Glomerular endothelial cell (primary cell): ENCODE data around the gene DNAJB1. TPM values are rescaled to one million over a fixed set of nuclear protein-coding genes. Genes with fewer than 3 reads are reported as not detected.

Source experiments
- DNase-seq: peaks from one replicate; pipeline ENCODE4 v3.0.0-alpha.2; 2011; ENCODE audit warnings: low read depth, low spot score; ENCODE audit errors: extremely low read depth
- total RNA-seq: library from RNA; depleted of rRNA; stranded (reverse); fragments of >200 nt; gene quantifications from 2 replicates; pipeline ENCODE4 v1.2.3, GENCODE V29; 2015

DNAJB1 gene
- total RNA-seq, 1 donor from 2014 or later: 73.6 TPM

DNA sequence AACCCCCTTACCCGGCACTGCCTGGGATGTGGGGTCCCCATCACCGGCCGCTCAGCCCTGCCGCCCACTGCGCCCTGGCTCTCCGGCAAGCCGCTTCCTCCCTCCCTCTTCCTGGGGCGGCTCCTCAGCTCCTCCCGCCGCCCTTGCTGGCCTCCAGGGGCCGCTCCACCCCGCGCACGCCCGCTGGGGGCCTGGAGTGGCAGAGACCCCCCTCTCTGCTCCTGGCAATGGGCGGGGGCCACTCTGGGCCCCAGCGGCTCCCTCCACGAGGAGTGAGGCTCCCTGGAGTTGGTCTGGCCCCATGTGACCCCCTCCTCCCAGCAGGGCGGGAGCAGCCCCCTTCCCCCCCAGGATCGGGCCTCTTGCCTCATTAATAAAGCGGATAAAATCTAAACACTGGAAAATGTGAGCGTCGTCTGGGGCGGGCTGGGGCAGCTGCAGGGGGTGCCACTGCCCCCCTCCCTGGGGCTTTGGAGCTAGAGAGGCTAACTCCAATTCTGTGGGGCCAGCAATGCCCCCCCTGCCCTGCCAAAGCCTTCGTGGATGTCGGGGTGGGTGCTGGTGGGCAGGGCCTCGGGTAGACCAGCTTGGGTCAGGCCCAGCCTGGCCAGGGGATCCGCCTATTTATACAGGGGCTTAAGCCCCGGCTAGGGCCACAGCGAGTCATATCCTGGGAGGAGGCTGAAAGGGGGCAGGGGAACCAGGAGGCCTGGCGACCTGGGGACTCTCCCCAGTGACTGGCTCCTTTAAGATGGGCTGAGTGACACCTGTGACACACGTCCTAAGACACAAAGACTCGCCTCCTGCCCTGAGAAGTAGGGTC lies 42.7 kb downstream of the DNAJB1 start, which contains the start of gene PTGER1:
TSS of gene PTGER1 (minus strand) at position 104 of the 823 bp plus-strand sequence. CDS start 1,034 bp downstream, outside the sequence.
- no peak for DNase-seq

DNA sequence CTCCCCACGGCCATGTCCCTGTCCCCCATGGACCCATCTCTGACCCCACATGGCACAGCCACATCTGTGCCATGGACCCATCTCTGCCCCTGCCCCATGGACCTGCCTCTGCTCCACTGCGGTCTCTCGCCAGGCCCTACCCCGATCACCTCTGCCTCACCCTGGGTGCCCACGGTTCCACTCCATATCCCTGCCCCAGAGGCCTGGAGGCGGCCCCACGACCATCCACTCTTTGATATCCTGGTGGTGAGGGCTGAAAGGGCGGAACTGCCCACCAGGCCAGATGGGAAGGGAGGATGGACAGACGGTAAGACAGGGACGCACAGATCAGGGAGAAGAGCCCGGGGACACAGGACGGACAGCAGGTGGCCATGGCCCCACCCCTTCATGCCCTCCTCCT lies 43.4 kb downstream of the DNAJB1 start:
- no peak for DNase-seq

DNA sequence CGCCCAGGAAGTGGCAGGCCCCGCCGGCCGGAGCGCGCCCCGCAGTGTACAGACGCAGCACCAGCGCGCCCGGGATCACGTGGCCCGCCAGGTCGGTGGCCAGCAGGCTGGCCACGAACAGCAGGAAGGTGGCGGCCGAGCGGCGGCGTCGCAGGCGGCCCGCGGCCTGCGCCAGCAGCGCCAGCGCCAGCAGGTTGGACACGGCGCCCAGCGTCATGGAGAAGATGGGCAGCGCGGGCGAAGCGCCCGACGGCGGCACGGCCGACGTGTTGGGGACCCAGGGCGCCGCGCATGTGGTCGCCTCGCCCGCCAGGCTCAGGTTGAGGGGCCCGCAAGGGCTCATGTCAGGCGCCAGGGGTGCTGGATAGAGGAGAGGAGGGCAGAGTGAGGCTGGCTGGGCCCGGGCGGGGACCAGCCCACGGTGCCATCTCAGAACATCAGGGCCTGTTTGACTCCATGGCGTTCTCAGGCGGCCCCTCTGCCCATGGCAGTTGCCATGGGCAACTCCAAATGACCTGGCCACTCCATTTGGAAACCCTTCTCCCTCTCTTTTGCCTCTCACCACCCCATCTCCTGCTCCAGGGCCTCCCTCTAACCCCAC lies 44.1 kb downstream of the DNAJB1 start:
- DNase-seq: no peak

DNA sequence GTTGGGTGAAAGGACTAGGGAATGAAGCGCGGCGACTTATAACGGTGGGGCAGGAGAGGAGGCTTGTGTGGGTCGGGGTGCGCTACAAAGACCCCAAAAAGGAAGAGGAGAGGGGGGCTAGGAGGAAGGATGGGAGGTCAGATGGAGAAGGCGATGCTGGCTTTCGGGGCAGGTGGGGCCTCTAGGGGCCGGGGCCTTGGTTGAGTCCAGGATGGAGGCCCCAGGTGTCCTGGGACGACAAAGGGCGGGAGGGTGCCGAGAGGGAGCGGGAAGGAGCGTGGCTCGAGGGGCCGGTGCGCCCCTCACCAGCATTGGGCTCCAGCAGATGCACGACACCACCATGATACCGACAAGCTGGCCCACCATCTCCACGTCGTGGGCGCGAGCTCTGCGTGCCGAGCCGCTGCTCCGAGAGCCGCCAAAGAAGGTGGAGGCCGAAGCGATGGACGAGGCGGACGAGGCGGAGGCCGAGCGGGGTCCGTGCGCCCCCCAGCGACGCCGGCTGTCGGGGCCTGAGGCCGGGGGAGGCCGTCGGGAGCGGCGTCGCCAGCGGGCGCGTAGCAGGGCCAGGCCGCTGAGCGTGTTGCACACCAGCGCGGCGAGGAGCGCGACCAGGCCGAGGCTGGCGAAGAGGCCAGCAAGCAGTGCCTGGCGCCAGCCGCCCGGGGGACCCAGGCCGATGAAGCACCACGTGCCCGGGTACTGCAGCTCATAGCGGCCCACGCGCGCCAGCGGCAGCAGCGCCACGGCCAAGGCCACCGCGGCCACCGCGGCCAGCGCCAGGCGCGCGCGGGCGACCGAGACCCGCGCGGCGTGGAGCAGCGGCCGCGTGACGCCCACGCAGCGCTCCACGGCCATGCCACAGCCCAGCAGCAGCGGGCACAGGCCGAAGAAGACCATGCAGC lies 44.9 kb downstream of the DNAJB1 start:
- no peak for DNase-seq

DNA sequence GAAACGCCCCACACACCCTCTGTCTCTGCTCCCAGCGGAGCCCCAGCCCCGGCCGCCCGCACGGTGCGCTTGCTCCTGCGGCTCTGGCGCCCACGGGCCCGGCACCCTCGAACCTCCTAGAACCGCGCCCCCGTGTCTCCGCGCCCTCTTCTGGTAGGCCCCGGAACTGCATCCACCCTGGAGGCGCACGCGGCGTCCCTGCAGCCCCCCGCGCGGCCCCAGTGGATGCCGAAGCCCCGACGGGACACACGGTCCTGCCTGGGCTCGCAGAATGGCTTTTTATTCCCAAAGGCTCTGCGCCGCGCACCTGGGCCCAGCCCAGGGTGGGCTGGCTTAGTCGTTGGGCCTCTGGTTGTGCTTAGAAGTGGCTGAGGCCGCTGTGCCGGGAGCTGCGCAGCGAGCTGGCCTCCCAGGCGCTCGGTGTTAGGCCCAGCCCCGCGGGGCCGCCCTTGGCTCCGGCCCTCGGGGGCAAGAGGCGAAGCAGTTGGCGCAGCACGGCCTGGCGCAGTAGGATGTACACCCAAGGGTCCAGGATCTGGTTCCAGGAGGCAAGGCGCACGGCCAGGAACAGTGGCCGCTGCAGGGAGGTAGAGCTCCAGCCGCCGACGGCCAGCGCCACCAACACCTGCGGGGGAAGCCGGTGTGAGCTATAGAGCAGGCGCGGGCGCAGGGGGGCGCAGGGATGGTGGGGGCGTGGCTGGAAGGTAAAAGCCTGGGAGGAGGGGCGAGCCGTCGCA lies 45.8 kb downstream of the DNAJB1 start:
- no peak for DNase-seq

DNA sequence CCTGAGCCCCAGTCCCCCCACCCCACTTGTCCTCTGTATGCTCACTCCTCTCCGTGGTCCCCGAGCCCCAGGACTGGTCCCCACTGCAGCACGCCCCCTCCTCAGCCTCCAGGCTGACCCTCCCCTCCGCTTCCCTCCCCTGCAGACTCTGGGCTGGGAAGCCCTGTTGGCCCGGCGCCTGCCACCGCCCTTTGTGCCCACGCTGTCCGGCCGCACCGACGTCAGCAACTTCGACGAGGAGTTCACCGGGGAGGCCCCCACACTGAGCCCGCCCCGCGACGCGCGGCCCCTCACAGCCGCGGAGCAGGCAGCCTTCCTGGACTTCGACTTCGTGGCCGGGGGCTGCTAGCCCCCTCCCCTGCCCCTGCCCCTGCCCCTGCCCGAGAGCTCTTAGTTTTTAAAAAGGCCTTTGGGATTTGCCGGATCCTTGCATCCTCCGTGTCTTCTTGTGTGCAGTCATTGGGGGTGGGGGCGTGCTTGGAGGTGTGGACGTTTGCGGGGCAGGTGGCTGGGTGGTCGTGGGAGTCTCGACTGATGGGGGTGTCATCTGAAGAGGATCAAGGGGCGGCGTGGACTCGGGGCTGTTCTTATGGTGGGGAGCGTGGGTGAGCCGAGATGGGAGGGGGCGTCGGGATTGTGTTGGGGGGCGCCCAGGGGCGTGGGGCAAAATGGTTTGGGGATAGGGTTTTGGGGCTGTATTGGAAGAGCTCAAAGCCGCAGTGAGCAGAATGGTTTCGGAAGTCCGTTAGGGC lies 46.6 kb downstream of the DNAJB1 start:
- no peak for DNase-seq

DNA sequence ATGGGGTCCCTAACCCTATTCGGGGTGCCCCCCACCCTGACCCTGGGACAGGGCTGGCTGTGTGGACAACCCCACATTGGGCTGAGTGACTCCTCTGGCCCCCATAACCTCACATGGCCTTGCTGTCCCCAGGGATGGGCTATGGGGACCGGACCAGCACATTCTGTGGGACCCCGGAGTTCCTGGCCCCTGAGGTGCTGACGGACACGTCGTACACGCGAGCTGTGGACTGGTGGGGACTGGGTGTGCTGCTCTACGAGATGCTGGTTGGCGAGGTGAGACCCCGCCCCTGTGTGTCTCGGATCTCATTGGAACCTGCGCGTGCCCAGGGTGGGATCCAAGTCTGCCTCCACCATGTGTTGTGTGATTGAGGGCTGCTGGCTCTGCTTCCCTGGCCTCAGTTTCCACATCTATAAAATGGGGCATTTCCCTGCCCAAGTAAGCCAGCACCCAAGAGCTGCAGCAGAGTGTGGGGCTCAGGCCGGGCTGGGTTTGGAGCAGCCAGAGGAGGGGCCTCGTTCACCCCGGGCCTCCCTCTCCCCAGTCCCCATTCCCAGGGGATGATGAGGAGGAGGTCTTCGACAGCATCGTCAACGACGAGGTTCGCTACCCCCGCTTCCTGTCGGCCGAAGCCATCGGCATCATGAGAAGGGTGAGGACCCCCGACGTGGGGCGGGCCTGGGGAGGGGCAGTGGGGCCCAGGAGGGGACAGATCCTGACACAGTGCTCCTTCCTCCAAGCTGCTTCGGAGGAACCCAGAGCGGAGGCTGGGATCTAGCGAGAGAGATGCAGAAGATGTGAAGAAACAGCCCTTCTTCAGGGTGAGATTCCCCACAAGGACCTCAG lies 47.9 kb downstream of the DNAJB1 start:
- no peak for DNase-seq

DNA sequence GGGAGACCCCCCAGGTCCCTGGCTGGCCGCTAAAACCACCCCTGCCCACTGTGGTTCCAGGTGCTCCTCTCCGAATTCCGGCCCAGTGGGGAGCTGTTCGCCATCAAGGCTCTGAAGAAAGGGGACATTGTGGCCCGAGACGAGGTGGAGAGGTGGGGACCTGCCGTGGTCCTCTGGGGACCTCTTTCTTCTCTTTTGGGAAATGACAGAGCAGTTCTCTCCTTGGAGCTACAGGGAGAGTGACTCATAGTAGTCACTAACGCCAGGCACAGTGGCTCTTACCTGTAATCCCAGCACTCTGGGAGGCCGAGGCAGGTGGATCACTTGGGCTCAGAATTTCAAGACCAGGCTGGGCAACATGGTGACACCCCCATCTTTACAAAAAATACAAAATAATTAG lies 50.4 kb downstream of the DNAJB1 start:
- DNase-seq: no peak

DNA sequence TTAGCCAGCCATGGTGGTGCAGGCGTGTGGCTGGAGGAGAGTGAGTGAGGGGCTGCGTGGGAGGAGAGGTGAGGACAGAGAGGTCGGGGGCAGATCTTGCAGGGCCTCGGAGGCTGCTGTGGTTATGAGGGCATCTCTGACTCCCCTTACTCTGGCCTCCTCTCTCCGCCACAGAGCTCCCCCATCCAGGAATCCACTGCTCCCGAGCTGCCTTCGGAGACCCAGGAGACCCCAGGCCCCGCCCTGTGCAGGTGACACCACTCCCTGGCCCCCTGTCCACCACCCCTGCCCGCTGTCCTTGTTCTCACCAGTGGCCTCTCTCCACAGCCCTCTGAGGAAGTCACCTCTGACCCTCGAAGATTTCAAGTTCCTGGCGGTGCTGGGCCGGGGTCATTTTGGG lies 50.8 kb downstream of the DNAJB1 start:
- no peak for DNase-seq

Other genes with a start within 250 kb of the DNAJB1 start
- gene ADGRE5, start 137.0 kb downstream of the DNAJB1 start, total RNA-seq: 17.1 and 37.0 TPM in 2 replicates
- 94.5 and 117 TPM in 2 replicates for gene DDX39A, start 99.1 kb downstream of the DNAJB1 start, total RNA-seq
- gene PKN1, start 85.1 kb downstream of the DNAJB1 start, total RNA-seq: 235 and 300 TPM in 2 replicates
- gene PTGER1, start 43.0 kb downstream of the DNAJB1 start, total RNA-seq: 0.15 and 0.64 TPM in 2 replicates
- 161 and 191 TPM in 2 replicates for gene GIPC1, start 22.3 kb downstream of the DNAJB1 start, total RNA-seq
- gene TECR, start 11.2 kb upstream of the DNAJB1 start, total RNA-seq: 42.7 and 43.8 TPM in 2 replicates
- gene NDUFB7, start 53.7 kb upstream of the DNAJB1 start, total RNA-seq: 337 and 386 TPM in 2 replicates
- gene CLEC17A, start 64.7 kb upstream of the DNAJB1 start, total RNA-seq: not detected in 2 replicates
- not detected in 2 replicates for gene ADGRE3, start 156.4 kb upstream of the DNAJB1 start, total RNA-seq
- gene ZNF333, start 171.7 kb upstream of the DNAJB1 start, total RNA-seq: 7.3 and 22.3 TPM in 2 replicates